GM12891 (cell line): ENCODE results near the gene ANKH.
"Not testable (repeated sequence)": the region's sequence is repeated elsewhere in the genome, so short reads cannot be mapped to it uniquely, and the experiment has no call there.

Experiments
- DNase-seq: peaks from one replicate; pipeline ENCODE4 v3.0.0; 2011; ENCODE audit warnings: low spot score; ENCODE audit not compliant: insufficient read length
- FAIRE-seq: peaks from 2 replicates; lab custom pipeline; 2011; peaks lifted over from hg19 to GRCh38; lab: Jason Lieb, UNC
- PAX5 ChIP-seq: IDR thresholded peaks from 2 replicates; pipeline ENCODE4 v1.6.1; 2011; ENCODE audit warnings: low read length, moderate library complexity, mild to moderate bottlenecking; ENCODE audit not compliant: insufficient read depth, severe bottlenecking
- POLR2A ChIP-seq: IDR thresholded peaks from 2 replicates; pipeline ENCODE4 v1.6.1; 2011; ENCODE audit warnings: low read depth, low read length, control low read depth
- POLR2AphosphoS5 ChIP-seq: IDR thresholded peaks from 2 replicates; pipeline ENCODE4 v1.6.1; 2011; ENCODE audit warnings: low read depth, low read length, control low read depth
- POU2F2 ChIP-seq: IDR thresholded peaks from 2 replicates; pipeline ENCODE4 v1.6.1; 2011; ENCODE audit warnings: low read depth, mild to moderate bottlenecking, control low read depth, low read length, moderate library complexity
- SPI1 ChIP-seq: IDR thresholded peaks from 2 replicates; pipeline ENCODE4 v1.6.1; 2011; ENCODE audit warnings: low read depth, low read length, control low read depth
- TAF1 ChIP-seq: IDR thresholded peaks from 2 replicates; pipeline ENCODE4 v1.6.1; 2011; ENCODE audit warnings: low read depth, low read length, control low read depth

ANKH gene

DNA sequence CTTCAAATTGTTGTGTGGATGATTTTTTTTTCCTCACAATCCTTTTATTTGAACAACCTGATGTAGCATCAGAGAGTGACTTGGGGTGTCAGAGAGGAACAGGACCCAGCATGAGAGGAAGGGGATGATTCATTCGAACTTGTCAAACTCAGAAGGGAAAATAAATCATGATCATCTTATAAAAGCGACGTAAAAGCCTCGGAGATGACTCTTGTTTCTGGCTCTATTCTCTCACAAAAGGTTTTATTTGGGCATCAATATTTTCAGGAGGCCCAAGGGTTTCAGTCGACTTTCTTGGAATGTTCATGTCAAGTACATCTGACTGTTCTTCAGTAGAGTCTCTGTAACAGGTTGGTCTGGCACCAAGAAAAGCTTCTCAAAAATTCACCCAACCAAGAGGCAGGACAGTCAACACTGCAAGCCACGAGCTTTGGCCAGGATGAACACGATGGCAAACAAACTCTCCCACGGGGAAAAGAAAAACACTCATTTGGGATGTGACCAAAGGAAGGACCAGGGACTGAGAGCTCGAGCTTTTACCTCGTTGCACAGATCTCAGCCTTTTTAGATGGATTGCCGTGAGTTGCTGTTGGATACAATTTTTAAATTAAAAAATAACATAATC lies 55.1 kb downstream of the ANKH start:
- TF ChIP-seq POLR2A (no peak), TAF1 (no peak), SPI1 (no peak), POU2F2 (no peak), POLR2AphosphoS5 (no peak), PAX5 (no peak)
- FAIRE-seq: no peak
- DNase-seq: no peak

DNA sequence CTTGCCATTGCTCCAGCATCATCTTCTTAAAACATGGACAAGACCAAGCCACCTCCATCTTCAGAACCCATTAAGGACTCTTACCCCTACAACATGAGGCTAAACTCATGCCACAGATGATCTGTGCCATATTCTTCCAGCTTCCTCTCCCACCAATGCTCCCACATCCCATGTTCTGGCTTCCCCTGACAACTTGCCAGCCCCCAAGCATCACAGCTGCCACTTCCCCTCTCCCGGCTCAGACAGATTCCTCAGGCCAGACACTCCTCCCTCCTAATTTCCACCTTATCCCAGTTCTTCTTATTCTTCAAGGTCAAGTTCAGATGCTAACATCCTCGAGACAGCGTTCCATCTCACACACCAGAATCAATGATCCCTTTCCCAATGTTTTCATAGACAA lies 57.8 kb downstream of the ANKH start:
- TF ChIP-seq POLR2AphosphoS5 (no peak), SPI1 (0 out of 2 replicates have a peak, but pooled peaks have one; percentile 15)
- FAIRE-seq (peak; percentile 5), DNase-seq (no peak)

DNA sequence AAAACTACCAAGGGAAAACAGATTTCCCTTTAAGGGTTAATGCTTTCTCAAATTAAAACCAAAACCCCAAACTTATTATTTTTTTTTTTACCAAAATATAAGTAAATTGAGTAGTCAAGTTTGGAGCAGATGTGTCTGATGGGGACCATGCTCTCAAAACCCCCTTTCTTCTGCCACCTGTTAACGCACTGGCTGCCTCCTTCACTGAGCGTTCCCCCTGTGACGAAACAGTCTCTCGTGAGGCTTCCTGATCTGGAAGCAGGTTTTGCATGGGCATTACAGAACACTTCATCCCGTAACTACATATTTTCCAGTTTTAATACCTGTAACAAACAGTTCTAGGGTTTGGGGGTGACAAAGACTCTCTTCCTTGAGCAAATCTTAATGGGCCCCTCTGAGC lies 59.4 kb downstream of the ANKH start:
- TF ChIP-seq PAX5 (no peak), TAF1 (no peak), POU2F2 (no peak), POLR2AphosphoS5 (no peak), SPI1 (no peak), POLR2A (no peak)
- FAIRE-seq (peak; percentile 63), DNase-seq (no peak)

DNA sequence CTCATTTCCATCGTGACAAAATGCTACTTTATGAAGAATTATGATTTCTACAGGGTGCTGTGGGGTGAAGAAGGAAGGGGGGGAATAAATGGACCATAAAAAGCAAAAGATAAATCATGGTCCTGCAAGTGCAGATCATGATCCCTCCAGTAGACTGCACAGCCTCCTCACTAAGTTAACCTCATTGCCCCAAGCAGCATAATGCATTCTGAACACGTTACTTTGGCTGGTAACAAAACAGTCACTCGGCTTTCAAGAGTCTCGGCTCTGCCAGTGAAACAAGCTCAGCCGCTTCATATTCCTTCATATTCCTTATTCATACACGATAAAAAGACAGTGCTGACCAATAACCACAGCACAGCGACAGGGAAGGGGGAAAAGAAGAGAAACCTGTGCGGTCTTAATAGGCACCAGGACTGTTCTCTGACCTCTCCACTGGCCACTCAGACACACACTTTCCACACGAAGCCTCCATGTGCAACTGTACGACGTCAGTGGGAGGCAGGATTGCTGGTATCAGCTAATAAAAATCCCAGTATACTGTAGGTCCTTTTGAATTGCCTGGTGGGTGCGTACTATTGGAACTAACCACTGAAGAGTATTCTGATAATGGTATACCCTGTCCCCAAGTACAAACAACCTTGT lies 60.5 kb downstream of the ANKH start:
- FAIRE-seq (no peak), DNase-seq (no peak)
- TF ChIP-seq SPI1 (no peak), TAF1 (no peak), POLR2AphosphoS5 (no peak), PAX5 (no peak), POLR2A (no peak), POU2F2 (no peak)

DNA sequence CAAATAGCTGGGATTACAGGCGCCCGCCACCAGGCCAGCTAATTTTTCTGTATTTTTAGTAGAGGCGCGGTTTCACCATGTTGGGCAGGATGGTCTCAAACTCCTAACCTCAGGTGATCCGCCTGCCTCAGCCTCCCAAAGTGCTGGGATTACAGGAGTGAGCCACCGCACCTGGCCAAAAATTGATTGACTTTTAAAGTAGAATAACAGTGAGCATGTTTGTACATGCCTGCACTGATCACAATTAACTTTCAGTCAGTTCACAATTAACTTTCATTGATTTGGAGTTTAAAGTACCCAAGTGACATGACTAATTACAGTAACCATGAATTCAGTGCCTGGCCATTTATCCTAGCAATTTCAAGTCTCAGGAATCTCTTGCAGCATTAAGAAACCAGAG lies 61.3 kb downstream of the ANKH start:
- no peak for FAIRE-seq
- DNase-seq: no peak
- TF ChIP-seq PAX5 (no peak), POLR2AphosphoS5 (no peak), POLR2A (no peak)

DNA sequence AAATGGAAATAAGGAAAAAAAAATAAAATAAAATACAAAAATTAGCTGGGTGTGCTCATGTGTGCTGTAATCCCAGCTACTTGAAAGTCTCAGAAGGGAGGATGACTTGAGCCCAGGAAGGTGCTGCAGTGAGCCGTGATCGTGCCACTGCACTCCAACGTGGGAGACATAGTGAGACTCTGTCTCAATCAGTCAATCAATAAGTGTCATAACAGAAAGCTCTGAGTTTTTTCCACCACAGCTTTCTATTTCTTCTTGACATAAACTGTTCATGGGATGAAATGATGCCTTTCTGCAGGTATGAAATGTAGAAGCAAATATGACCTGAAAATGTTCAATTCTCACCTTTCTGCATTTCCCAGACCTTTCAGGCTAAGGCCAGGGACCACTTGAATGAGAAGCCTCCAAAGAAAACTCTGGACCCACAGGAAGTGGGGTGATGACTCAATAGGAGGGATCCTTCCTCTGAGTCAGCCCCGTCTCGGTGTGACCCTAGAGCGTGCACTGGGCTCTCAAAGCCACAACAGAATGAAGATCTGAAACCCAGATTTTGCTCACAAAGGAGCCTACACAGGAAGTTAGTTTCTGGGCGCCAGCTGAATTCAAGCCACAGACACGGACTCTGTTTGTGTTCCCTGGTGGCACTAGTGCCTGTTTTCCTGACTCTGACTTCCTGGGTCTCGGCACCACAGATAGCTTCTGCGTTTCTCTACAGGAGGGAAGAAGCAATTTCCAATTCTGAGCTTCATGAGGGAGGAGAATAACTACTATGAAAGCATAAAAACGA lies 62.0 kb downstream of the ANKH start:
- TF ChIP-seq PAX5 (peak; percentile 3), POU2F2 (peak; percentile 76), POLR2AphosphoS5 (no peak), POLR2A (peak; percentile 31; the same call in 1 of the 2 replicates), TAF1 (no peak), SPI1 (peak; percentile 95)
- DNase-seq (peak; percentile 38), FAIRE-seq (peak; percentile 90)

DNA sequence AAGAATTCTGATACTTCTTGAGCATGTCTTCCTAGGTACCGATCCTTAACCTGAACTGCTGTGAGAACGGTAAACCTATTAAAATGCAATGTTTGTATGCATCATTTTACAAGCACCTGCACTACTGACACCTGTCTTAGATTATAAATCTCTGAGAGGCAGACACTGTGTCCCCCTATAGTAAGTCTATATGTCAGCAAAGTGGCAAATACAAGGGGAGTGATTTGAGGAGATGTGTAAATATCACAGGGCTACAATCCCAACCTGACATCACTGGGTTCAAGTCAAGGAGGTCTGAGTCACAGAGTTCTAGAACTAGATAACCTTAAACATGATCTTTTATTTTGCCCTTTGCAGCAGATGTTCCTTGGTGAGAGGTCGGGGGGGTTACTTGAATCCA lies 64.1 kb downstream of the ANKH start:
- FAIRE-seq (no peak), DNase-seq (no peak)
- TF ChIP-seq POU2F2 (no peak), PAX5 (no peak), POLR2AphosphoS5 (no peak), TAF1 (no peak), POLR2A (no peak), SPI1 (no peak)

DNA sequence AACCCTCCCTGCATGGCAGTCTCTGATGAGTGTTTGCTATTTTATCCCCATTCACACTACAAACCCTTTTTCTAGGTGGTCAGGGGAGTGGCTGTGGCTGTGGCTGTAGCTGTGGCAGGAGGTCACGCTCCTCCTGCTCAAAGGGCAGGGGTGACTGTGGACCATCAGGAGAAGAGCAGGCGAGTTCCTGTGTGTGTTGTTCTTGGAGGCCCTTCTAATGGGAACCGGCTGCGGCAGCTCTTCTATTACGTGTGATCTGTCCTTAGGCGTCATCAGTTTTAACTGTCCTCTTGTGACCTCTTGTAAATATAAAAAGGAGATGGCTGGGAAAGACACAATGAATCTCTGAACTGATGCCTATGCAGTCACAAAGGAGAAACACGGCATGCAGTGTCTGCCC lies 65.1 kb downstream of the ANKH start:
- DNase-seq: no peak
- no peak for FAIRE-seq
- TF ChIP-seq SPI1: no peak
- TF ChIP-seq POLR2A: no peak
- no peak for TF ChIP-seq PAX5
- no peak for TF ChIP-seq POU2F2
- TF ChIP-seq POLR2AphosphoS5: no peak
- TF ChIP-seq TAF1: no peak

DNA sequence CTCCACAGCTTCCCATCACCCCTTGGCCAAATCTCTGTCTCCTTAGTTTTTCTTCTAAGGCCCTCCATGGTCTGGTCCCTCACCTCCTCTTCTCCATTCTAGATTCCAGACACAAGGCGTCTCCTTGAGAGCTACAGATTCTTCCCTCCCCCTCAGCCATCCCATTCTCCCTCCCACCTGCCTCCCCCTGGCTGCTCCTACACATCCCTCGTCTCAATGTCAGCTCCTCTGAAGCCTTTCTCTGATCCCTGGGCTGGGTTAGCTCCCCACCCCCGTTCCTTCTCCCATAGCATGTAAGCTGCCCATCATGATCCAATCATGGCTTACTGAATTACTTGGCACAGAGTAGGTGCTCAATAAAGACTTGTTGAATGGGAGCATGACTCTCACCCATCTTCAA lies 69.0 kb downstream of the ANKH start:
- no peak for FAIRE-seq
- no peak for TF ChIP-seq PAX5
- TF ChIP-seq TAF1: no peak
- no peak for TF ChIP-seq POLR2AphosphoS5
- no peak for TF ChIP-seq POLR2A
- TF ChIP-seq POU2F2: no peak
- no peak for TF ChIP-seq SPI1
- DNase-seq: no peak

DNA sequence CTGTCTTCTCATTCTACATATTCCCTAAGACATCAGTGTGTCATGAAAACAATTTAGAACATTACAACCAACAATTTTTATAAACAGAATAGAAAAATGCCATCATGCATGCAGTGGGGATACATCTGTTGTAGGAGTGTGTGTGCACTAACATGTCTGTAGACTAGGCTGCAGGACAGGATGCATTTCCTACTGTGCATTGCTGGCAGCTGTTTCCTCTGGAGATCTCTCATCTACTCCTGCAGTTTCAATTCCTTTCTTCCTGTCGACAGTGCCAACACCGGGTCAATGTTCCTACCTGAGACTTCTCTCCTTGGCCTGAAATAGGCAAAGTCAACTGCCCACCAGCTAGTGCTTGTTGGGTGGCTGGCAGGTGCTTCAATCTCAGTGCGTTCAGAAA lies 69.8 kb downstream of the ANKH start:
- DNase-seq (no peak), FAIRE-seq (no peak)
- no peak for TF ChIP-seq SPI1
- TF ChIP-seq POU2F2: no peak
- TF ChIP-seq POLR2A: no peak

DNA sequence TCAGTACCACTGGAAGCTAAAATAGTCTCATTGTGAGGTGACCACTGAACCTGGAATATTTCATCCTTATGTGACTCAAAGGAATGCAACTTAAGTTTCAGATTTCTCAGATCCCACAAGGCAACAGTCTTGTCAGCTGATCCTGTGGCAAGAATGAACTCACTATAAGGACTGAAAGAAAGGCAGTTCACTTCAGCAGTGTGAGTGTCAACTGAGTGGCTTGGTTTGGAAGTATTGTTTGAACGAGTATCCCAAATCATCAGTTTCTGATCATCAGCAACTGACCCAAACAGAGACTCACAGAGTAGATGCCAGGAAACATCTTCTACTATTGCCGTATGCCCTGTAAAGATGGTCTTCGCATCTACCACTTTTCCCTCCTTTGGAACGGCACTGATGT lies 74.2 kb downstream of the ANKH start:
- FAIRE-seq: not testable (repeated sequence)

More for the DNA sequence above, 74.2 kb downstream of the ANKH start:
- not testable (repeated sequence) for DNase-seq
